Tibial artery (tissue), 4 donors: Measurements from ENCODE around the gene HTR6.

Source experiments
- DNase-seq, 2 donors: peaks; one replicate each; pipeline ENCODE4 v3.0.0-alpha.2; 2019
- H3K27ac ChIP-seq, 2 donors: fragments of 200-600 bp; sonication (generic) in 1 of 2; 1 replicate in 1 of 2; 2 replicates in 1 of 2; pipeline ENCODE4 v1.5.1; 2018 to 2019; ENCODE audit warnings: mild to moderate bottlenecking in 1 of 2
- H3K27me3 ChIP-seq, 2 donors: fragments of 200-600 bp; sonication (generic) in 1 of 2; one replicate each; pipeline versions ENCODE4 v1.5.1 to v1.6.0; 2016 to 2019
- H3K36me3 ChIP-seq, 3 donors: fragments of 200-600 bp; sonication (generic) in 2 of 3; one replicate each; pipeline ENCODE4 v1.5.1; 2016 to 2019; ENCODE audit warnings: mild to moderate bottlenecking in 2 of 3
- H3K4me1 ChIP-seq, 4 donors: fragments of 200-600 bp; sonication (generic) in 2 of 4; 1 replicate in 3 of 4; 2 replicates in 1 of 4; pipeline ENCODE4 v1.5.1; 2016 to 2019
- H3K4me3 ChIP-seq, 2 donors: fragments of 200-600 bp; sonication (generic) in 1 of 2; 1 replicate in 1 of 2; 2 replicates in 1 of 2; pipeline ENCODE4 v1.5.1; 2018 to 2019; ENCODE audit warnings: mild to moderate bottlenecking in 2 of 2
- H3K9me3 ChIP-seq, 3 donors: fragments of 200-600 bp; sonication (generic) in 1 of 3; one replicate each; pipeline ENCODE4 v1.5.1; 2016 to 2019
- CTCF ChIP-seq, 2 experiments: fragments of 200-600 bp in 1 of 2; fragments of 450-650 bp in 1 of 2; IDR thresholded peaks; one replicate each; pipeline ENCODE4 v1.5.1; 2017 to 2019; ENCODE audit warnings: antibody characterized with exemption in 2 of 2, mild to moderate bottlenecking in 1 of 2, moderate library complexity in 1 of 2
- intact Hi-C: fragments of 100-400 bp; cut with DNase I; formaldehyde crosslinking; loops from one replicate; pipeline ENCODE4 v1.15.0; 2023; ENCODE audit warnings: low total_unique reads

The HTR6 gene

GRCh38 chr1:19664453-19665185 lies at the start of gene HTR6:
Gene HTR6 (plus strand): TSS chr1:19664875. CDS start chr1:19665754, 879 bp downstream.
- Histone ChIP-seq H3K36me3 (no peaks in the 10 kb centered on the region), H3K4me1 (peaks cover 0 to 22% (median 12%) of the 10 kb centered on the region in 4 donors), H3K27ac (no peak within 1 kb of the TSS), H3K27me3 (peaks cover 0 to 70% of the 10 kb centered on the region in 2 donors), H3K9me3 (no peaks in the 10 kb centered on the region), H3K4me3 (peak within 1 kb of the TSS in 1 of 2 donors; percentile 43)
- intact Hi-C loops = loop anchor here (2.0 kb wide), 1 partner anchor 38 kb away; no protein-coding TSS in a partner anchor
- DNase-seq = no peak
- no peak for TF ChIP-seq CTCF (IDR thresholded peaks at IDR 0.05)

- Histone ChIP-seq H3K4me3 (no peak overlapping the region), H3K27ac (no peak overlapping the region), H3K36me3 (peaks cover 0 to 13% (median 6%) of the 10 kb centered on the region in 3 donors), H3K27me3 (no peaks in the 10 kb centered on the region), H3K4me1 (peaks cover 0 to 23% (median 7%) of the 10 kb centered on the region in 4 donors), H3K9me3 (no peaks in the 10 kb centered on the region)
- no peak for DNase-seq
- no peak for TF ChIP-seq CTCF (IDR thresholded peaks at IDR 0.05)
- intact Hi-C loops = loop anchor here (10.0 kb wide), 1 partner anchor 111 kb away; no protein-coding TSS in a partner anchor
Measured at GRCh38 chr1:19615438-19615837, 49.2 kb upstream of the HTR6 start.

GRCh38 chr1:19616489-19616888 lies 48.2 kb upstream of the HTR6 start:
- Histone ChIP-seq H3K9me3 (no peaks in the 10 kb centered on the region), H3K36me3 (peaks cover 0 to 13% (median 6%) of the 10 kb centered on the region in 3 donors), H3K4me1 (peaks cover 0 to 26% (median 10%) of the 10 kb centered on the region in 4 donors), H3K27me3 (no peaks in the 10 kb centered on the region), H3K4me3 (no peak overlapping the region), H3K27ac (no peak overlapping the region)
- no peak for TF ChIP-seq CTCF (IDR thresholded peaks at IDR 0.05)
- intact Hi-C loops = loop anchor here (10.0 kb wide), 1 partner anchor 112 kb away; no protein-coding TSS in a partner anchor
- DNase-seq = no peak

GRCh38 chr1:19617376-19617775 lies 47.3 kb upstream of the HTR6 start:
- H3K27me3 ChIP-seq = no peaks in the 10 kb centered on the region
- H3K27ac ChIP-seq = no peak overlapping the region
- H3K36me3 ChIP-seq = peaks cover 0 to 13% (median 6%) of the 10 kb centered on the region in 3 donors
- intact Hi-C loops = loop anchor here (10.0 kb wide), 1 partner anchor 113 kb away; no protein-coding TSS in a partner anchor
- H3K4me3 ChIP-seq = no peak overlapping the region
- peaks cover 0 to 34% (median 13%) of the 10 kb centered on the region in 4 donors for H3K4me1 ChIP-seq
- no peak for DNase-seq
- no peak for TF ChIP-seq CTCF (IDR thresholded peaks at IDR 0.05)
- H3K9me3 ChIP-seq = no peaks in the 10 kb centered on the region

- Histone ChIP-seq H3K4me3 (no peak overlapping the region), H3K9me3 (no peaks in the 10 kb centered on the region), H3K36me3 (peaks cover 0 to 21% (median 7%) of the 10 kb centered on the region in 3 donors), H3K27me3 (no peaks in the 10 kb centered on the region), H3K27ac (no peak overlapping the region), H3K4me1 (peaks cover 0 to 38% (median 14%) of the 10 kb centered on the region in 4 donors)
- DNase-seq = no peak
- intact Hi-C loops = loop anchor here (10.0 kb wide), 1 partner anchor 114 kb away; no protein-coding TSS in a partner anchor
- TF ChIP-seq CTCF (IDR thresholded peaks at IDR 0.05) = no peak
Measured at GRCh38 chr1:19618428-19618827, 46.2 kb upstream of the HTR6 start.
